CD4-positive, alpha-beta T cell treated with Interferon gamma for 1 hour (primary cell): ENCODE measurements around the gene CYP2J2.
"Not testable (repeated sequence)": the region's sequence is repeated elsewhere in the genome, so short reads cannot be mapped to it uniquely, and the experiment has no call there.

Experiments used
- DNase-seq: peaks from one replicate; pipeline ENCODE4 v3.0.0-alpha.2; 2020

CYP2J2 gene

DNA sequence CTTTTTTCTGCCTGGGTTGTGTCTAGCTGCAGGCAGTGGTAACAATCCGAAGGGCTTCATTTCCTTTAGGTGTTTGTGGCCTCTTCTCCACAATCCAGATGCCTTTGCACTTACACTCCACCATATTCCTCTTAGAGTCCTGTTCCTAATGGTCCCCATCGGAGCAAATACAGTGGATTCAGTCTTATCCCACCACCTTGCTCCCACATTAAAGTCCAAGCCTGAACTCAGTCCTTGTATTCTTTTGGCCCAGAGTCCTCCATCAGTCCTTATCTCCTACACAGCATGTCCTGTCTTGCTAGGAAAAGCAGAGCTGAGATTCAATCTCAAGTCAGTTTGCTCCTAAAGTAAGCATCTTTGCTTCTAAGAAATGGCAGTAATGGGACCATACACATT is 8.8 kb downstream of the CYP2J2 start:
- DNase-seq, result no peak

DNA sequence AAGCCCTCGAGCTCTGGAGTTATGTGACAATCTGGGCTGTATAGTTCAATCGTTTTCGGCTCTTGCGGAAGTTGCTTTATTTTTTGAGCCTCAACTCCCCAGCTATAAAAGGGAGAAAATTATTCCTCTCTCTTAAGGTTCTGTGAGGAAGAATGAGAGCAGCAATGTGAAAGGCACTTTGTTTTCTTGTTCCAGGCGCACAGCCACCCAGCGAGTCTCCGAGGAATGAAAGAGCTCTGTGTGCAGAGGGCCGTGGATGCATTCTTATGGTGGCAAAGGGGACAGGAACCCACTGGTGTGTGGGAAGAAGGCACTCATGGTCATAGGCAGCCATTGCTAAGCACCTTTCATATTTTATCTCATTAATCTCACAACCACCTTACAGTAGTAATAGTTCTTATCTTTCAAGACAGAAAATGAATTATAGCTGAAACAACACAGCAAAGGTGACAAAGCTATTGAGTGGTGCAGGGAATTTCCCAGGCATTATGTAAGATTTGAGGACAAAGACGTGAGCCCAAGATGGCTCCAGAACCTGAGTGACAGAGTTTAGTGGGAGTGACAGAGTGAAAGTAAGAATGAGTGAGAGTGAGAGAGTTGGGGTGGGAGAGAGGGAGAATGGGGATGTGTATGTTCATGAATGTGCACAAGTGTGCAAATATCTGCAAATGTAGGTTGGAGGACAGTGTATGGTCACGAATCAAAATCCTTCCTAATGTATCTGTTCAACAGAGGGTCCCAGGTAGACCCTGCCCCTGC is 9.4 kb downstream of the CYP2J2 start:
- no peak for DNase-seq

DNA sequence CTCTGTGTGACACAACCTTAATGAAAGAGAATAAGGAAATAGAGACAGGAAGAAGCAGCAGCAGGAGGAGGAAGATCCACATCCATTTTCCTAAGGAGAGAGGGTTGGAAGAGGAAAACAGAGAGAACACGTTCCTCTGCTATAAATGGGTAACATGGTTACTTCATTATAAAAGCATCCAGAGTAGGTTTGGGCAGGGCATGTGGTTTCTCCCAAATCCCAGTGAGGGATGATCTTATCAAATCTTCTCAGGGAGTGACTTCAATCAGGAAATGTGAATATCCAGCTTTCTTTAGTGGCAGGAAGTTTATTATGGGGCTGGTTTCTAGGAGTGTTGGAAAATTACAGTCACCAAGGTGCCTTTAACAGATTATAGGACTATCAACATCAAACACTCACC is 11.1 kb downstream of the CYP2J2 start:
- DNase-seq, result no peak

DNA sequence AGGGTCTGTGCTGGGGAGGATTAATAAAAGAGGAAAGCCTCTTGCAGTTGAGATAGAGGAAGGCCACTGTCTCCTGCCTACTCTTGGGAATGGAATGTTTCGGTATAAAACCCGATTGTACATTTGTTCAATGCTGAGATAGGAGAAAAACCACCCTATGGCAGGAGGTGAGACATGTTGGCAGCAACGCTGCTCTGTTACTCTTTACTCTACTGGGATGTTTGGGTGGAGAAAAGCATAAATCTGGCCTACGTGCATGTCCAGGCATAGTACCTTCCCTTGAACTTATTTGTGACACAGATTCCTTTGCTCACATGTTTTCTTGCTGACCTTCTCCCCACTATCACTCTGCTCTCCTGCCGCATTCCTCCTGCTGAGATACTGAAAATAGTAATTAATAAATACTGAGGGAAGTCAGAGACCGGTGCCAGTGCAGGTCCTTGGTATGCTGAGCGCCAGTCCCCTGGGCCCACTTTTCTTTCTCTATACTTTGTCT is 11.7 kb downstream of the CYP2J2 start:
- not testable (repeated sequence) for DNase-seq

DNA sequence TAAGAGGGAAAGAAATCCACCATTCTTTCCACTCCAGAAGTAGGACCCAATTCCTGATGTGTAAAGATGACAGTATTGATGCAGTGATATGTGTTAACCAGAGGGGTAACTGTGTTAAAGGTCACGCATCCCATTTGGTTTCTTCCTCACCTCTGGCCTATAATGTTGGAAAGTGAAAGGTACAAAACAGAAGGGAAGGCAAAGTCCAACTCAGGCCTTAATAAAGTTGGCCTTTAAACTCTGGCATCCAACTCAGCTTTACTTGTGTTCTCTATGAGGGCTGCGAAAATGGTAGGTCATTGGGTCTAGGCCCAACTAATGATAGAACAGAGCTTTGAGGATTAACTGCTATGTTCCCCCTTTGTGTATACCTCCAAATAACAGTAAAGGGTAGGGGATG is 17.9 kb downstream of the CYP2J2 start:
- no peak for DNase-seq

DNA sequence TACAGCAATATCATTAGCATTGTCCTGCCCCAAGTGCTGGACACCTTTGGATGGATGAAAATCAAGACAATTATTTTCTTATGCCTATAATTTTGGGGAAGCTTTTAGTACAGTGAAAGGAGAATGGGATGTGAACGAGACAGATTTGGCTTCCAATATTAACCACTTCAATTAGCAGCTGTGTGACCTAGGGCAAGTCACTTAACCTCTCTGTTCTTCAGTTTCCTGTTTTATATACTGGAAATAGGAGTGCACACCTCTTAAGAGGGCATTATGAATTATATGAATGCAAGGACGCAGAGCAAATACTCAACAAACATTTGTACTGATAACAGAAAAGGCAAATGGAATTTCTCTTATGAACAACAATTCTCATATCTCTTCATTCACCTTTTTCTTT is 18.5 kb downstream of the CYP2J2 start:
- no peak for DNase-seq

DNA sequence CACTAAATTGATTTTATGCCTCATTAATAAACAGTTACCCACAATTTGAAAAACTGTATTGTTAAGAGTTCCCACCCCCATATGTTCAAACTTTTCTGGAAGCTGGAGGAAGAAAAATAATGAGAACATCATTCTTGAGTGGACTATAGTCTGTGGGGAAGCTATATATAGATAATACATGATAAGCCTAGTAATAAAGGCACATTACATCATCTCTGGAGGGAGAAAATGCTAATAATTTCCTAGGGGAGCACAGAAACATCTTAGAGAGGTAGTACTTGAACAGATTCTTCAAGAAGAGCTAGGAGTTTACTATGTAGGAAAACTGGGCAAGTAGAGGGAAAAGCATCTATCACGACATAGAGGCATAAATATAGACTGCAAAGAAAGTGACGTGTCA is 19.6 kb downstream of the CYP2J2 start:
- DNase-seq, result no peak

DNA sequence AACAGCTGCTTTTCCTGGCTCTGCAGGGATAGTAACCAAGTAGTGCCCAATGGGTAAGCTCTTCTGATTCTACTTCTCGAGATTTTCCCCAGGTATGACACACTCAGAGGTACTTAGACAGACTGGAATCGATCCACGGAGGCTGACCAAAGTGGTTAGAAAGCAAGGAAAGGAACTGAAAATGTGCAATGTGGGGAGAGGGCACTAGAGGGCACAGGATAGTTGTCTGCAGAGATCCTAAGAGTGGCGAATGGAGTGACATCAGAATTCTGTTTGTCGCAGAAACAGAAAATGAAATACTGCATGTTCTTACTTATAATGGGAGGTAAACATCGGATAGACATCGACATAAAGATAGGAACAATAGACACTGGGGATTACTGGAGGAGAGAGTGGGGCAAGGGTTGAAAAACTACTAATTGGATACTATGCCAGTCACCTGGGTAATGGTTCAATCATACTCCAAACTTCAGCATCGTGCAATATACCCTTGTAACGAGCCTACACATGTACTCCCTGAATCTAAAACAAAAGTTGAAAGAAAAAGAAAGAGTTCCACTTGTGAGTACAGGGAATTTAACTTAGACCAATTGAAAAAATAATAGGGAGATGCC is 23.3 kb downstream of the CYP2J2 start:
- no peak for DNase-seq

DNA sequence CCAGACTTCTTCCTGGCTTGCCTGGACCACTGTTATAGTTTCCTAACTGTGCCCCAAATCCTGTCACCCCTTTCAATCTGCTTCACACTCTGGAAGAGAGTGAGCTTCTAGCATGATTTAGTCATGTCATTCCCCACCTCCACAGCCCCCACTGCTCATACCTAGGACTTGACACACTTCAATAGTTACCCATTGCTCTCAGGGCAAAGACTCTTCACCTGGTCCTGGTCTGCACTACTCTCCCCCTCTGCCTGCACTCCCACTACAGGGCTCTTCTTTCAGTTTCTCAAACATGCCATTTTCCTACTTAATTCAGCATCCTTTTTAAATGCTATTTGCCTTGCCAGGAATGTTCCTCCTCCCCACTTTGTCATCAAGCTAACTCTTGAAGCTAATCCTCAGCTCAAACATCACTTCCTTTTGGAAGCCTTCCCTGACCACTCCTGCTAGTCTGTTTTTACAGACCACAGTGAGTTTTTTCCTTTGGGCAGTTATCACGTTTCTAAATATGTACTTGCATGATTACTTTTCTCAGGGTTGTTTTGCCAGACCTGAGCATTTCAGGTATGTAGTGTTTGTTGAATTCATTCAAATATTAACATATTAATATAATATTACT is 24.7 kb downstream of the CYP2J2 start:
- DNase-seq, result no peak

DNA sequence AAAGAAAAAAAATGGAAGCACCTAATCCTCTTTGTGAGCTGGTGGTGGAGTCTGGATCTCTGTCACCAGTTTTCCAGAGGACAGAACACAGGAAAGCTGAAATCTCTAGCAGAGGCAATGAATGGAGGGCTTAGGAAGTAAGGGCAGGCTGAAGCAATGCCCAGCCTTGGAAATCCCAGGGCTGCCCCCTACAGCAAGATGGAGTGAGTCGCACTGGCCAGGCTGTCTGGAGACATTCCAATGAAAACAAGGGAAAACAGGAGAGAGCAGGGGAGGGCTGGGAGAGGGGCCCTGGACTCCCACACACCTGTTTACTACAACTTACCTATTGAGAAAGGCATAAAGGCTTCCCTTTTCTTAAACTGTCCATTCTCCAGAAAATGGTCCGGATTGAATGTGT is 25.9 kb downstream of the CYP2J2 start:
- DNase-seq, result no peak

DNA sequence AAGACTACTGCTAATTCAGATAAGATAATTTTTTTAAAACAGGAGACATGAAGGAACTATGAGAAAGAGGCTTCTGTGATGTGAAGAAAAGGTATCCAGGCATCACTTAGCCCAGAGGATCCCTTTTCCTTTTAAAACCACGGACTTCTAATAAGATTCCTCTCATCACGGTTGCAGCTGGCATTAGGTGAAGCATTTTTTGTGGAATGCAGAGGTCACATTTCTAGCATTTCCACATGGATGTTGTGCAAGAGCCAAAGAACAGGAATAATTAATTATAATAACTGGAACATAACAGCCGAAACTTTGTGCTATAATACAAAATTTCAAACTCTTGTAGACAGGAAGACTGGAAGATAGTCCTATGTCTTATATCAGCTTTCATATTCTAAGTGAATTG is 27.6 kb downstream of the CYP2J2 start:
- no peak for DNase-seq

DNA sequence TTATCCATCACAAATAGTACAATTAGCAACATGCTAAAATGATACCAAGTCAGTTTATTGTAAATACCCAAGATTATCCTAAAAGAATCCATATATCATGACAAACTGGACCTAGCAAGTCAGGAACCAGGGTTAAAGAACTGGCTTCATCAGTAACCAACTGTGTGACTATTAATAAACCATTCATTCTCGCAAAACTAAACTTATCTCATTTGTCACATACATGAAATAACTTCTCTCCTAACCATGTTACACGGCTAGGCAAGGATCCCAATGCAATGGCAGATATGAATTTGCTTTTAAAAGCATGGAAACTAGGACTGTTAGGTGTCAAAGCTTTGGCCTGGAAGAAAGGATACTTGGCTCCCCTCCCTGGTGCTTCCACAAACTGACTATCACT is 29.4 kb downstream of the CYP2J2 start:
- DNase-seq, result no peak

DNA sequence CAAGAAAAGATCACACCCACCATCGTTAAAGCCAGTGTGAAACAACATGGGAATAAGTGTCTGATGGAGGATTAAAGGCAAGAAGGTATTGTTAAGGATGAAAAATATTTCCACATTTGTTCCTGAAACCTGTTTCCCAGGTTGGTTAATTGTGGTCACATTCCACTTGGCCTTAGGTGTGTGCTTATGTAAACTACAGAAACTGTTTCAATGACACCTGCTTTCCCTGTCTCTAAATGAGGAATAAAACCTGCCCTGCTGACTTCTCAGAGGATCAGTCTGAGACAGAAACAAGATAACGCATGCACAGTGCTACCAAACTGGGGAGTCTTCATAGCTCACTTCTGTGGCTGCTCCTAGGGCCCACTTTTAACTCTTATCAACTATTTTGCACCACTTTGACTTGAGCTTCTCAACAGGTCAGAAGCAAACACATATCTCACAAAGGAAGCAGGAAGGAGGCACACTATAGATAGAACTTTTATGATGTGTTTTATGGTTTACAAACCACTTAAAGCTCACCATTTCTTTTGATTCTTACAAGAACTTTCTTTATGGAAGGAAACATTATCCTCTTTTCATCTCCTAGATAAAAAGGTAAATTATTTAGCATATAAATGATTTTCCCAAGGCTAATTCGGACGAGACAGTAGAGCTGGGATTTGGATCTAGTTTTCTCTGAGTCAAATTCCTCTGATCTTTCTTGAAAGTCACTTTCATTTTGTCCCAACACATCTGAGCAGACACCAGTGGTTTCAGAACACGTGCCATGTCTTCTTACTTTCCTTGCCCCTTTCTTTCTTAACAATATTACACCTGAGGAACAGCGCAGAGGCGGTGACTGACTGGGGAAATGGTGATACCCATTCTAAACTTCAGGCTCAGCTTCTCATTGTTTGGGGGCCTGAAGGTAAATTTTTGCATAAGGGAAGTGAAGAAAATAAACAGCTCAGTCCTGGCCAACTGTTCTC is 33.4 kb downstream of the CYP2J2 start:
- DNase-seq, result no peak

DNA sequence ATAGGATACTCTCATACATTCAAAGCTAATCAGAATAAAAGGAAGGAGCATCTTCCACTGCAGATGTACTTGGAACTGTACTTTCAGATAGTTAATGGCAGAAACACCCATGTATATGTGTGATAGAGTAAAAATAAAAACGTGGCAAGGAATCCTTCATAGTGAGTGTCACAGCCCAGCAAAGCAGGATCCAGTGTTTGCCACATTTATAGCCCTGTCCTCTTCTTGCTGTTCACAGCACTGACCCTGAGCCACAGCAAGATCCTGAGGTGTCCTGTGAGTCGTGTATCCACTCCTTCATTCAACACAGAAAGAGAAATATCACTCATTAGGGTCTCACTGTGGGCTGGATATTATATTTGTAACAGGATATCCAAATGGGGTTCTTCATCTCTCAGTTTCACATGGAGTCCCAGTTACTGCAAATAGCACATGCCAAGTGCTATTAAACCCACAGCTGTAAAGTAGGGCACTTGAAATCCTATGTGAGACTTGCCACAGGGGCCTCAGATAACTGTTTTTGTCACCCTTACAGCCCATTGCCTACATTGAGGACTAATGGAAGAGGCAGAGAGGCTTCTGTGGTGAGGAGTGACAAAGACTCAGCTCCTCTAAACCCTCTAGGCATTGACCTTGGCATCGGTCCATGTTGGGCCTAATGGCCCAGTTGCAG is 41.3 kb downstream of the CYP2J2 start:
- DNase-seq, result no peak

DNA sequence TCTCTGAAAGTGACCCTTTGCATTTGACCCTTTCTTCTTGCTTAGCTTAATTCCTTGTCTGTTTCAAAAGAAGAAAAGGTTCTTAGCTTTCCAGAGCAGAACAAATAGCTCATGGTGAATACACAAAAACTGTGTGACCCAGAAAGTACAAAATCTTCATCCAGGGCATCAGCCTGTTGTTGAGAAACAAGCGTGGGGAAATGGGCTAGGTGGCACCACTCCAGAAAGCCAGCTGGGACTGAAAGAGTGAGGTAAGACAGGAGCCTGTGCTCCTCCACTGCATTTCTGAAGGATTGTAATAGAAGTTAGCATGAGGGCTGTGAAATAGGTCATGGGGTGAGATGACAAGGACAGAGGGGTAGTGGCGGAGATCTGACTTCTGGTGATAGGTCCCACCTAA is 45.8 kb downstream of the CYP2J2 start:
- DNase-seq, result no peak

DNA sequence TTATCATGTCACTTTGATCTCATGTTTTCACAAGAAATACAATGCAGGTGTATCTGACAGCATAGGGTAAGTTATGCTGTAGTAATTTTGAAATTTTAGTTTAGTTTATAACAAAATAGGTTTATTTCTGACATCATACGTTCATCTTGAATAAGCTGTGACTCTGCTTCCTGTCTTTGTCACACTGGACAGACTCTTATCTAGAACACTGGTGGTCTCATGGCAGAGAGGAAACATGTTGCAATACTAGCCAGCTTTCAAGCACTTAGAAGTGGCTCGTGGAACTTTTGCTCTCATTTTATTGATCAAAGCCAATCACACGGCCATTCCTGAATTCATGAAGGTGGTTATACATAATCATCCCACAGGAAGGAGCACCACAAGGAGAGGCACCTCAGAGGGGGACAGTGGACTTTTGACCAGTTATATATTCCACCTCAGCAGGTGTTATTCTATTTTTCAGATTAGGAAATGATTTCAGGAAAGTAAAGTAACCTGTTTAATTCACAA is 46.5 kb downstream of the CYP2J2 start:
- no peak for DNase-seq

DNA sequence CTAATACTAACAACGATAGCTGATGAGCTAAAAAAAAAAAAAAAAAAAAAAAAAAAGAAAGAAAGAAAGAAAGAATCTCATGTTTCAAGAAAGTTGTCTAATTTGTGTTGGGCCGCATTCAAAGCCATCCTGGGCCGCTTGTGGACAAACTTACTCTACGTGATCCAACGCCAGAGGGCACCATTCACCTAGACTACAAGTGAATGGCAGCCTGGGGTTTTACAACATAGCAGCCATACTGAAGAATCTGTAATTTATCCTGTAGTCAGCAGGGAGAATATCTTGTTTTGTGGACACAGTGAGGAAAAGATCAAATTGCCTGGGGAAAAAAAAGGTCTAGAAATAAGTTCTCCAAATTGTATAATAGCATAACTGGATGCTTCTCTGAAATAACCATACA is 47.0 kb downstream of the CYP2J2 start:
- DNase-seq, result peak; percentile 3

DNA sequence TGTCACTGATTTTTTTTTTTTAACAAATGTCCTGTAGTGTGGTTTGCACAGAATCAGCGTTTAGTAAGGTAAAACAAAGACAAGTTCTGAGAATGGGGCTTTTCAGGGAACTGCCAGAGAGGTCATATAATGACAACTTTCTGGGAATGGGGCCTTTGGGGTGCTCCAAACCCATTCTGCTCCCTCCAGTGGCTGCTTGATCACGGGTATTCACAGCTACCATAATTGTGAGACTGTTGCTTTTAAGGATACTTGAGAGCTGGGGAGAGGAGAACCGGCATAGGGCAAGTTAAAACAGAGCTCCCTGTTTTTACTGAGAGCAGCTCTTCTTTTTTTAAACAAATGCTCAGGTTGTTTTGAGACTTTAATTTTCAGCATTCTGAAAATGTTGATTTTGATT is 48.2 kb downstream of the CYP2J2 start:
- DNase-seq, result no peak

DNA sequence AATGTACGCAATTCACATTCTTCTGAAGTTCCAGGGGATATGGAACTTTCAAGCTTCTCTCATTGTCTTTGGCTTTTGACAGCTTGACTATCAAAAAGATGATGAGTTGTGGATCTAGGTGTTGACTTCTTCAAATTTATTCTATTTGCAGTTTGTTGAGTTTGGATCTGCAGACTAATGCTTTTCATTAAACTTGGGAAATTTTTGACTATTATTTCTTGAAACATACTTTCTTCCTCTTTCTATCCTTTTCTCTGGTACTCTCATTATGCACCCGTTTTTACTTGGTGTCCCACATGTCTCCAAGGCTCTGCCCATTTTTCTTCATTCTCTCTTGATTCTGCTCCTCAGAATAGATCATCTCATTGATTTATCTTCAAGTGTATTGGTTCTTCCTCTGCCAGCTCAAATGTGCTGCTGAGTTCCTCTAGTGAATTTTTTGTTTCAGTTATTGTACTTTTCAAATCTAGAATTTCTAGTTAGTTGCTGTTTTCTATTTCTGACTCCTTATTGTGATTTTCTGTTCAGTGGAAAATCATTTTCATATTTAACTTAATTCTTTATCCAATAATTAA is 49.4 kb downstream of the CYP2J2 start:
- DNase-seq, result no peak

DNA sequence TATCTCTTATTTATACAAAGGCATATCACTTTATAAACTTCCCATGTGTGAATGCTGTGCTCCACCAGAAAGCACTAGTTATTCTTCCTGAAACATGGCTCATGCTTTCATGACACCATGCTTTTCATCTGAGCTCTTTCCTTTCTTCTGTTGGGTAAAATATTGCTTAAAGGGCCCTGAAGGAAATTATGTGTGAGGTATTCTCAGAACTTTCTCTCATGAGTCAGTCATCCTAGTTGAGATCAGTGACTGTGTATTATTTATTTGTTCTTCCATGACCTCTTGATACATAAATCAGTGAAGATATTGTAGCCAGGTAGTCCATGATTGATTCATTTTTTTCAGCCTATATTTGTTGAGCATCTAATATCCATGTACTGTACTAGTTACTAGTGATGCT is 54.8 kb downstream of the CYP2J2 start:
- no peak for DNase-seq

DNA sequence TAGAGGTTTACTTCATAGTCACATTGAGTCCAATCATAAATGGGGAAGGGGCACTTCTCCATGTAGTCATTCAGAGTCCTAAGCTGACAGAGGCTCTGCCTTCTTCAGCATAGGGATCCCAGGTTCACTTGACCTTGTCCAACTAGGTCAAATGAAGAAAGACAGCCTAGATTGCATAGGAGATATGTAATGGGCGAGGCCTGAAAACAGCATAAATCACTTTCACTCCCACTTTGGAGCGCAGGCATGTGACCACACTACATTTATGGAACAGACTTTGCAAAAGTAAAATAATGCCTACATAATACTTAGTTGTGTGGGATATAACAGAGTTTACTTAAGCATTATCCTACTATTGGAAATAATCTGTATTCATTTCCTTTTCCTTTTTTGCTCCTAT is 60.1 kb downstream of the CYP2J2 start:
- DNase-seq, result no peak
